Progenitor cell of endocrine pancreas (in vitro differentiated cells): Measurements from ENCODE around the gene DEPDC1B. TPM values are rescaled to one million over a fixed set of nuclear protein-coding genes. Genes with fewer than 3 reads are reported as not detected.

Experiments
- DNase-seq: peaks from one replicate; pipeline ENCODE4 v3.0.0; 2021; ENCODE audit warnings: low spot score; ENCODE audit not compliant: unreplicated experiment
- H3K27ac Mint-ChIP-seq: 2 replicates; pipeline ENCODE4 v1.8.0; 2021; ENCODE audit warnings: mild to moderate bottlenecking, moderate library complexity, mixed read lengths
- H3K27me3 Mint-ChIP-seq: 2 replicates; pipeline ENCODE4 v1.8.0; 2021; ENCODE audit warnings: mixed read lengths
- H3K36me3 Mint-ChIP-seq: 2 replicates; pipeline ENCODE4 v1.8.0; 2022; ENCODE audit warnings: mixed read lengths; ENCODE audit not compliant: insufficient read depth
- H3K4me1 Mint-ChIP-seq: 2 replicates; pipeline ENCODE4 v1.8.0; 2021; ENCODE audit warnings: low read depth, mixed read lengths
- H3K4me3 Mint-ChIP-seq: 2 replicates; pipeline ENCODE4 v1.8.0; 2021; ENCODE audit warnings: low read depth, mild to moderate bottlenecking, moderate library complexity, mixed read lengths
- H3K9me3 Mint-ChIP-seq: 2 replicates; pipeline ENCODE4 v1.8.0; 2021; ENCODE audit warnings: low read depth, mixed read lengths
- total RNA-seq: library from RNA; stranded (reverse); gene quantifications from 2 replicates; pipeline ENCODE4 v1.2.1, GENCODE V29; 2021
- TF ChIP-seq, protein P1 (sequence below): fragments of 200-600 bp; sonication (generic); IDR thresholded peaks from one replicate; pipeline ENCODE4 v1.5.0; 2021; ENCODE audit warnings: antibody characterized with exemption, mild to moderate bottlenecking; ENCODE audit not compliant: unreplicated experiment

Gene DEPDC1B
- total RNA-seq, 1 donor from 2014 or later: 37.0 TPM

DNA sequence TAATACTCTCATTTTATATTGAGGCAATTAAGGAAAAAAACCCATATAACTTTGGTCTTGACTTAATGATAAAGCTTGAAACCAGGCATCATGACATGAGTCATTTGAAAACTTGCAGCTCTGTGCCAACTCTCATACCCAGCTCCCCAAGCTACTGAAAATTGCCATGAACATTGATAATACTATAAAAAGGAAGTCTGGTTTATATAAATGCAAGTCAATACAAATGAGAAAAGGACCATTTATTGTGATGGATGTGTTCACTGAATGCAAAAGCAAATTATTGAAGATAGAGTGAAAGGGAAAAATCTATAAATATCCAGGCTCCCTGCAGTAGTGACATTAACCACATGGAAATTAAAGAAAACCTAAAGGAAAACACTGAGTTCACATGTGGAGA is 116.3 kb downstream of the DEPDC1B start:
- no peak for DNase-seq
- TF ChIP-seq, protein P1, sequence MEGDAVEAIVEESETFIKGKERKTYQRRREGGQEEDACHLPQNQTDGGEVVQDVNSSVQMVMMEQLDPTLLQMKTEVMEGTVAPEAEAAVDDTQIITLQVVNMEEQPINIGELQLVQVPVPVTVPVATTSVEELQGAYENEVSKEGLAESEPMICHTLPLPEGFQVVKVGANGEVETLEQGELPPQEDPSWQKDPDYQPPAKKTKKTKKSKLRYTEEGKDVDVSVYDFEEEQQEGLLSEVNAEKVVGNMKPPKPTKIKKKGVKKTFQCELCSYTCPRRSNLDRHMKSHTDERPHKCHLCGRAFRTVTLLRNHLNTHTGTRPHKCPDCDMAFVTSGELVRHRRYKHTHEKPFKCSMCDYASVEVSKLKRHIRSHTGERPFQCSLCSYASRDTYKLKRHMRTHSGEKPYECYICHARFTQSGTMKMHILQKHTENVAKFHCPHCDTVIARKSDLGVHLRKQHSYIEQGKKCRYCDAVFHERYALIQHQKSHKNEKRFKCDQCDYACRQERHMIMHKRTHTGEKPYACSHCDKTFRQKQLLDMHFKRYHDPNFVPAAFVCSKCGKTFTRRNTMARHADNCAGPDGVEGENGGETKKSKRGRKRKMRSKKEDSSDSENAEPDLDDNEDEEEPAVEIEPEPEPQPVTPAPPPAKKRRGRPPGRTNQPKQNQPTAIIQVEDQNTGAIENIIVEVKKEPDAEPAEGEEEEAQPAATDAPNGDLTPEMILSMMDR: no peak
- no peak overlapping the region for H3K27ac Mint-ChIP-seq
- no peaks in the 10 kb centered on the region for H3K27me3 Mint-ChIP-seq
- peaks cover 9% of the 10 kb centered on the region for H3K4me1 Mint-ChIP-seq
- H3K9me3 Mint-ChIP-seq: peaks cover 5% of the 10 kb centered on the region
- peaks cover 7% of the 10 kb centered on the region for H3K36me3 Mint-ChIP-seq
- H3K4me3 Mint-ChIP-seq: no peak overlapping the region

DNA sequence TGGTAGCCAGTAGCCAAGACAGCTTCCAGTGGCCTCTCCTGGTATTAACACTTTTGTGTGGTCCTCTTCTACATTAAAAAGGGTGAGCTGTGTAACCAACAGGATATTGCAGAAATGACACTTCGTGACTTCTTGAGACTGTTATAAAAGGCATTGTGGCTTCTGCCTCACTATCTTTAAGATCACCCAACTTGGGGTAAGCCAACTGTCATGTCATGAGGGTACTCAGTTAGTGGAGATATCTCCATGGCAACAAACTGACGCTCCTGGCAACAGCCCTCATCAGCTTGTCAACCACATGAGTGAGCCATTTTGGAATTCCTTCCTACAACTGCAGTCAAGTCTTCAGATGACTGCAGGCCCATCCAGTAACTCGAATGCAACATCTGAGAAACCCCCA is 121.7 kb downstream of the DEPDC1B start:
- Mint-ChIP-seq H3K4me1 (no peaks in the 10 kb centered on the region), H3K36me3 (peaks cover 26% of the 10 kb centered on the region), H3K9me3 (peaks cover 30% of the 10 kb centered on the region), H3K27me3 (no peaks in the 10 kb centered on the region), H3K4me3 (no peak overlapping the region), H3K27ac (no peak overlapping the region)
- TF ChIP-seq, protein P1: no peak
- DNase-seq: no peak

DNA sequence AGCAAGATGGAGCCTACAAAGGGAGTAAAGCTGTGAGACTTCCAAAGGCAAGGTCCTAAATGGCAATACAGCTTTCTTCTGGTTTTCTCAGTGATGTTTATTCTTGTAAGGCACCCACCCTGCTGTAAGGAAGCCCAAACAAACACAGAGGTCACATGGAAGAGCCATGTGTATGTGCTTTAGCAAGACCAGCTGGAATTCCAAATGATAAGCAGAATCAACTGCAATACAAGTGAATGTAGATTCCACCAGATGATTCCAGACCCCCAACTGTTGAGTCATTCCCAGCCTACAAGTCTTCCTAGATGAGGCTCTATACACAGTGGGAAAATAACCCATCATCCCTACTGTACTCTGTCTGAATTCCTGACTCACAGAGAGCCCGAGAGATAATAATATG is 122.8 kb downstream of the DEPDC1B start:
- TF ChIP-seq, protein P1: no peak
- peaks cover 24% of the 10 kb centered on the region for H3K36me3 Mint-ChIP-seq
- no peaks in the 10 kb centered on the region for H3K4me1 Mint-ChIP-seq
- DNase-seq: no peak
- H3K9me3 Mint-ChIP-seq: peaks cover 33% of the 10 kb centered on the region
- H3K4me3 Mint-ChIP-seq: no peak overlapping the region
- no peaks in the 10 kb centered on the region for H3K27me3 Mint-ChIP-seq
- H3K27ac Mint-ChIP-seq: no peak overlapping the region

DNA sequence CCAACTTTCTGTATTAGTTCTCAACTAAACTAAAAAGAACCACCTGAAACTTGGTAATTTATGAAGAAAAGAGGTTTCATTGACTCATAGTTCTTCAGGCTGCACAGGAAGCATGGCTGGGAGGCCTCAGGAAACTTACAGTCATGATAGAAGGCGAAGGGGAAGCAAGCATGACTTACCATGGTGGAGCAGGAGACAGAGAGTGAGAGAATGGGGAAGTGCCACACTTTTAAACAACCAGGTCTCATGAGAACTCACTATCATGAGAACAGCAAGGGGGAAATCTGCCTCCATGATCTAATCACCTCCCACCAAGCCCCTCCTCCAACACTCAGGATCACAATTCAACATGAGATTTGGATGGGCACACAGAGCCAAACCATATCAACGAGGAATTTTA is 123.5 kb downstream of the DEPDC1B start:
- Mint-ChIP-seq H3K4me3 (no peak overlapping the region), H3K27me3 (no peaks in the 10 kb centered on the region), H3K36me3 (peaks cover 24% of the 10 kb centered on the region), H3K4me1 (no peaks in the 10 kb centered on the region), H3K9me3 (peaks cover 30% of the 10 kb centered on the region), H3K27ac (no peak overlapping the region)
- no peak for DNase-seq
- TF ChIP-seq, protein P1: no peak

DNA sequence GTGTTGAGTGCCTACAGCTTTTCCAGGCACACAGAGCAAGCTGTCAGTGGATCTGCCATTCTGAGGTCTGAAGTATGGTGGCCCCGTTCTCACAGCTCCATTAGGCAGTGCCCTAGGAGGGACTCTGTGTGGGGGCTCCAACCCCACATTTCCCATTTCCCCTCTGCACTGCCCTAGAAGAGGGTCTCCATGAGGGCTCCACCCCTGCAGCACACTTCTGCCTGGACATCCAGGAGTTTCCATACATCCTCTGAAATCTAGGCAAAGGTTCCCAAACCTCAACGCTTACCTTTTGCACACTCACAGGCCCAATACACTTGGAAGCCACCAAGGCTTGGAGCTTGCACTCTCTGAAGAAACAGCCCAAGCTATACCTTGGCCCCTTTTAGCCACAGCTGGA is 131.3 kb downstream of the DEPDC1B start:
- Mint-ChIP-seq H3K27ac (no peak overlapping the region), H3K4me1 (no peaks in the 10 kb centered on the region), H3K4me3 (no peak overlapping the region), H3K9me3 (peaks cover 35% of the 10 kb centered on the region), H3K36me3 (peaks cover 12% of the 10 kb centered on the region), H3K27me3 (no peaks in the 10 kb centered on the region)
- TF ChIP-seq, protein P1: no peak
- DNase-seq: no peak
